Peyer's patch (tissue), 4 donors: ENCODE results near the gene TMC1. TPM values are rescaled to one million over a fixed set of nuclear protein-coding genes. Genes with fewer than 3 reads are reported as not detected.

ENCODE experiments used
- DNase-seq, 3 donors: peaks; one replicate each; pipeline ENCODE4 v3.0.0-alpha.2; 2017 to 2019
- H3K27ac ChIP-seq, 4 donors: fragments of 200-600 bp; sonication (generic); one replicate each; pipeline ENCODE4 v1.5.1; 2016 to 2019
- H3K27me3 ChIP-seq, 2 donors: fragments of 200-600 bp; sonication (generic); one replicate each; pipeline ENCODE4 v1.5.1; 2019
- H3K36me3 ChIP-seq, 3 donors: fragments of 200-600 bp; sonication (generic); one replicate each; pipeline ENCODE4 v1.5.1; 2016 to 2019
- H3K4me1 ChIP-seq, 4 donors: fragments of 200-600 bp; sonication (generic); one replicate each; pipeline ENCODE4 v1.5.1; 2016 to 2019
- H3K4me3 ChIP-seq, 4 donors: fragments of 200-600 bp; sonication (generic); 1 replicate in 3 of 4; 2 replicates in 1 of 4; pipeline ENCODE4 v1.5.1; 2016 to 2019; ENCODE audit warnings: mild to moderate bottlenecking in 1 of 4
- H3K9me3 ChIP-seq, 4 donors: fragments of 200-600 bp; sonication (generic); one replicate each; pipeline ENCODE4 v1.5.1; 2016 to 2019; ENCODE audit warnings: mild to moderate bottlenecking in 1 of 4
- CTCF ChIP-seq, 6 experiments: fragments of 450-650 bp in 4 of 6; fragments of 200-600 bp in 2 of 6; sonication (generic) in 1 of 6; IDR thresholded peaks; one replicate each; pipeline ENCODE4 v1.5.1; 2017 to 2019; ENCODE audit warnings: antibody characterized with exemption in 6 of 6, mild to moderate bottlenecking in 3 of 6, moderate library complexity in 1 of 6
- POLR2A ChIP-seq, 2 donors: fragments of 450-650 bp; IDR thresholded peaks; one replicate each; pipeline ENCODE4 v1.5.1; 2017; ENCODE audit warnings: antibody characterized with exemption in 2 of 2, mild to moderate bottlenecking in 2 of 2, moderate library complexity in 2 of 2
- total RNA-seq, 4 donors: library from RNA; depleted of rRNA; stranded (reverse); fragments of >200 nt; gene quantifications; one replicate each; pipeline ENCODE4 v1.1.0, GENCODE V29; 2016

TMC1 gene
- total RNA-seq, 4 donors from 2014 or later: not detected

GRCh38 chr9:72827950-72828731, 306.7 kb downstream of the TMC1 start:
- no peak for DNase-seq
- H3K27ac ChIP-seq: peak overlapping the region in 3 of 4 donors; percentile 19 to 75 (median 43)
- TF ChIP-seq POLR2A (IDR thresholded peaks at IDR 0.05) (no peak), CTCF (IDR thresholded peaks at IDR 0.05) (peak in 2 of 6 experiments; percentile 6 to 15)

GRCh38 chr9:72834994-72835393, 313.6 kb downstream of the TMC1 start:
- Histone ChIP-seq H3K4me3 (no peak overlapping the region), H3K36me3 (no peaks in the 10 kb centered on the region), H3K4me1 (no peaks in the 10 kb centered on the region), H3K9me3 (no peaks in the 10 kb centered on the region), H3K27ac (no peak overlapping the region), H3K27me3 (no peaks in the 10 kb centered on the region)
- no peak for TF ChIP-seq CTCF (IDR thresholded peaks at IDR 0.05)
- no peak for DNase-seq

More at GRCh38 chr9:72827950-72828731, 306.7 kb downstream of the TMC1 start:
- H3K4me3 ChIP-seq: no peak overlapping the region
- peaks cover 0 to 8% (median 0%) of the 10 kb centered on the region in 4 donors for H3K4me1 ChIP-seq
- H3K27me3 ChIP-seq: no peaks in the 10 kb centered on the region
- no peaks in the 10 kb centered on the region for H3K36me3 ChIP-seq
- no peaks in the 10 kb centered on the region for H3K9me3 ChIP-seq

GRCh38 chr9:72836790-72837189, 315.4 kb downstream of the TMC1 start:
- H3K36me3 ChIP-seq: no peaks in the 10 kb centered on the region
- H3K4me1 ChIP-seq: no peaks in the 10 kb centered on the region
- DNase-seq: no peak
- H3K27ac ChIP-seq: no peak overlapping the region
- H3K27me3 ChIP-seq: no peaks in the 10 kb centered on the region
- H3K9me3 ChIP-seq: no peaks in the 10 kb centered on the region
- H3K4me3 ChIP-seq: no peak overlapping the region
- TF ChIP-seq POLR2A (IDR thresholded peaks at IDR 0.05): no peak
- no peak for TF ChIP-seq CTCF (IDR thresholded peaks at IDR 0.05)

- DNase-seq: no peak
- TF ChIP-seq POLR2A (IDR thresholded peaks at IDR 0.05): no peak
- no peak for TF ChIP-seq CTCF (IDR thresholded peaks at IDR 0.05)
- no peaks in the 10 kb centered on the region for H3K27me3 ChIP-seq
Observed at GRCh38 chr9:72839085-72839484, 317.7 kb downstream of the TMC1 start.

GRCh38 chr9:72843520-72844439, 322.4 kb downstream of the TMC1 start:
- H3K4me3 ChIP-seq: no peak overlapping the region
- no peak overlapping the region for H3K27ac ChIP-seq
- H3K36me3 ChIP-seq: no peaks in the 10 kb centered on the region
- no peak for TF ChIP-seq CTCF (IDR thresholded peaks at IDR 0.05)
- no peak for TF ChIP-seq POLR2A (IDR thresholded peaks at IDR 0.05)
- H3K27me3 ChIP-seq: no peaks in the 10 kb centered on the region
- no peak for DNase-seq
- no peaks in the 10 kb centered on the region for H3K9me3 ChIP-seq
- no peaks in the 10 kb centered on the region for H3K4me1 ChIP-seq

More at GRCh38 chr9:72839085-72839484, 317.7 kb downstream of the TMC1 start:
- no peak overlapping the region for H3K27ac ChIP-seq
- H3K4me3 ChIP-seq: no peak overlapping the region
- no peaks in the 10 kb centered on the region for H3K36me3 ChIP-seq
- no peaks in the 10 kb centered on the region for H3K9me3 ChIP-seq
- H3K4me1 ChIP-seq: no peaks in the 10 kb centered on the region
